ENCODE results near the gene NOTCH3.

Gene NOTCH3

DNA sequence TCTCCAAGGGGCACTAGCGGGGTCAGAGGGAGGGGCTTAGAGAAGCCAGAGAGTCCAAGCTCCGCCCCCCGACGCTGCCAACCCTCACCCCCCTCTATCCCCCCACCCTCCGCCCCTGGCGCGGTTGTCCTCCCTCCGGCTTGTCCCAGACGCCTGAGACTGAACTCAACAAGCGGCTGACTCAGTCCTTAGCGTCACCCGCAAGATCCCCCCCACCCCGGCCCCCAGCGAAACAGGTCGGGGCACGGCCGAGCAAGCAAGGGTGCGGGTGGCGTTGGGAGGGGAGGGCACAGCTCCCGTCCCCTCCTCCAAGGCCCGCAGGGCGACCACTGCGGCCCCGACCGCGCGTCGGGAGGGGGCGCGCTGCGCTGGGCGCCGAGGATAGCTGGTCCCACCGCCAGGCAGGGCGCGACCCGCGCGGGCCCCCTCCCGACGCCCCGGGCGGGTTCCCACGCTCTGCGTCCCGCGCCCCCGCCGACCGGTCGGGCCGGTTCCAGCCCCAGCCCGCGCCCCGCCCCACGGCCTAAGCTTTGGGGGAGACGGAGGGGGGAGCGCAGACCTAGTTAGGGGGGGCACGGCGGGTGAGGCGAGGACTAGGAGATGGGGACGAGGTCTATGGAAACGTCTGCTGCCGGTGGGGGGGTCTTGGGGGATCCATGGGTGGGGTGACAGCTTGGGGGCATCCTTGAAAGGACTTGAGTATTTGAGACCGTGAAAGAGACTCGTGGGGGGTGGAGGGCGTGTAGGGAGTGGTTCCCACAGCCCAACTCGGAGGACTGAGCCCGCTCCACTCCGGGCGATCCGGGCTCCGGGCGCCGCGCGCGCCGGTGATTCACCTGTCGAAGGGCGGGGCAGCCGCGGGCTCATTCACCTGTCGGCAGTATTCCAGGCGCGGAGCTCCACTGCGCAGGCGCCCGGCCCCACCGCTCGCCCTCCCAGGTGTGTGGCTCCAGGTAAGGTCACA lies 5.1 kb downstream of the NOTCH3 start:
- DNase-seq: peak; percentile 75

DNA sequence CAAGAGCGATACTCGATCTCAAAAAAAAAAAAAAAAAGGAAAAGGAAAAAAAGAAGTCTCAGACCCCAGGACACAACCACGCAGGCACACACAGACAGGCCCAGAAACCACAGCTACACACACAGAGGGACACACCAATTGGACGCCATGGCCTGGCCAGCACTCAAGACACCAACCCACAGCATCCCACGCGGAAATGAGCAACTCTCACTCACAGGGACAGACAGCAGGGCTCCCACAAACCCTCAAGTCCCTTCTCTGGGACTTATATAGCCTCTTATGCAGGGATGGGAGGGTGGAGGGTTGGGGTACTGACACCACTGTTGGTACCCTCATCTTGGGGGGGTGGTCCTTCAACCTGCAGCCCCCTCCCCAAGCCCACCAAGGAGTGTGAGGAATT lies 5.9 kb downstream of the NOTCH3 start:
- no peak for DNase-seq

DNA sequence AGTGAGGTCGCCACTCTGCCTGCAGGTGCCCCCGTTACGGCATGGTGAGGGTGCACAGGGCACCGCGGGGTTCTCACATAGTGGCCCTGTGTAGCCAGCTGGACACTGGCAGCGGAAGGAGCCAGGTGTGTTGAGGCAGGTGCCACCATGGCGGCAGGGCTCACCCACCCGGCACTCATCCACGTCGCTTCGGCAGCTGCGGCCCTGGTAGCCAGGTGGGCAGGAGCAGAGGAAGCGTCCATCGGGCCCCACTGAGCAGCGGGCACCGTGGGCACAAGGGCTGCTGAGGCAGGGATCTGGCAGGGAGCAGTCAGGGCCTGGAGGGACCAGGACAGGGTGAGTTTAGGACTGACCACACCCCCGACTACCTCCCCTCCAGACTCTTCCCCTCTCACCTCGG lies 8.8 kb downstream of the NOTCH3 start:
- DNase-seq: no peak

DNA sequence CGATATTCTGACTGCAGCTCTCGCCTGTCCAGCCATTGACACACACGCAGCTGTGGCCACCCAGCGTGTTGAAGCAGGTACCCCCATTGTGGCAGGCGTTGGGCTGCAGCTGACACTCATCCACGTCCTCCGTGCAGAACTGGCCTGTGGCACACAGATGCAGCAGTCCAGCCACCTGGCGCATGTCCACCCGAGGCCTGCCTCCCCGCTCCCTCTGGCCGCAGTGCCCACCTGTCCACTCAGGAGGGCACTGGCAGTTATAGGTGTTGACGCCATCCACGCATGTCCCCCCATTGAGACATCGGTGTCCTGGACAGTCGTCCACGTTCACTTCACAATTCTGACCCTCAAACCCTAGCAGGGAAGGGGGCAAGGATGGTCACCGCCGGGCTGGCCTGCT lies 9.3 kb downstream of the NOTCH3 start:
- no peak for DNase-seq

DNA sequence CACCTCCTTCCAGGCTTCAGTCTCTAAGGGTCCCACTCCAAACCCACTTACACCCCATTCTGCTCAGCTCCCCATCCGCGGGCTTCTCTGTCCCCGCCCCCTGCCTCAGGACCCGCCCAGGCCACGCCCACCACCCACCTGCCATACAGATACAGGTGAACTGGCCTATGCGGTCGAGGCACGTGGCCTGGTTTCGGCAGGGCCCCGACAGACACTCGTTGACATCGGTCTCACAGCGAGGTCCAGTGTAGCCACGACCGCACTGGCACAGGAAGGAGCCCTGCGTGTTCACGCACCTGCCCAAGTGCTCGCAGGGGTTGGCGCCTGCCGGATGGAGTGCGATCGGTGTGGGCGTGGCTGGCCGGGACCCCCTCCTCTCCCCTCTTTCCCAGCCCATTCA lies 11.9 kb downstream of the NOTCH3 start:
- DNase-seq: no peak

DNA sequence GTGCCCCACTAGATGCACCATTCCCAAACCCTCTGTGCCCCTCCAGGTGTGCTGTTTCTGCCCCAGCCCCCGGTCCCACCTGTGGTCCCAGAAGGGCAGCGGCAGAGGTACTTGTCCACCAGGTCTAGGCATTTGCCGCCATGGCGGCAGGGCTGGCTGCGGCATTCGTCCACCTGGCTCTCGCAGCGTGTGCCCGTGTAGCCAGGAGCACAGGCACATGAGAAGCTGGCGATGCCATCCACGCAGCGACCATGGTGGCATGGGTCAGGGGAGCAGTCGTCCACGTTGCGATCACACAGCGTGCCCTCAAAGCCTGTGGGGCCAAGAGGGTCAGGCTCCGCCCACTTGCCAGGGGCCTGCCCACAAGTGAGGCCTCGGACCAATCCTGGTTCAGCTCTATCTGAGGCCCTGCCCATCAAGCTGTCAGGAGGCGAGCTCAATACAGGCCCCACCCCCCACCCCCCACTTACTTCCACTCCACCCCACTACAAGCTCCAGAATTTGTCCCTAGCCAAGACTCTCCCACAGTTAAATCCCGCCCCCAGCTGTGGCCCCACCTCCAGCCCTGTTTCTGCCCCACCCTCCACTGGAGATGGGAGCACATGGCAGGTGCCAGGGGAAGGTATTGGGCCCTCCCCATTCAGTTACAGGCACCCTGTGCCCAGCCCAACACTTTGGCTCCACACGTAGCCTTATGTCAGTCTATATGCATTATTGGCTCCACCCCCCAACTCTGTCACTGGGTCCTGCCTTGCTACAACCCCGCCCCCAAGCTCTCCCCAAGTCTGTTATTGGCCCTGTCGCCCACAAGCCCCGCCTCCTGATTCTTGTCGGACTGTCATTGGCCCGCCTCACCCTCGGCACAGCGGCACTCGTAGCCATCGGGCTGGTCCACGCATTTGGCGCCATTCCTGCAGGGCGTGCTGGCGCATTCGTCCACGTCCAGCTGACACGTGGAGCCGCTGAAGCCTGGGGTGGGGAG lies 13.5 kb downstream of the NOTCH3 start:
- no peak for DNase-seq

DNA sequence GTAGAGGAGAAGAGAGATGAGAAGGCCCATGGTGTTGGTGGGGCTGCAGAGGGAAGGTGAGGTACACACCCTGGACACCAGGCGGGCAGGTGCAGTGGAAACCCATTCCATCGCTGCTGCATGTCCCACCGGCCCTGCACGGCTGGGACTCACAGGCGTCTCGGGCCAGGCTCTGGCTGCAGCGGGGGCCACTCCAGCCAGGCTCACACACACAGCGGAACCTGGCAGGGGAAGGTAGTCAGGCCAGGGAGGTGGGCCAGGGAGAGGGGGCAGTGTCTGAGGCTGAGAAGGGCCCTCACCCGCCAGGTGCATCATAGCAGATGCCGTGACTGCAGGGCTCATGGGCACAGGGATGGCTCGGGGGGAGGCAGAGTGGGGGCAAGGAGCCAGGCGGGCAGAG lies 15.6 kb downstream of the NOTCH3 start:
- no peak for DNase-seq

DNA sequence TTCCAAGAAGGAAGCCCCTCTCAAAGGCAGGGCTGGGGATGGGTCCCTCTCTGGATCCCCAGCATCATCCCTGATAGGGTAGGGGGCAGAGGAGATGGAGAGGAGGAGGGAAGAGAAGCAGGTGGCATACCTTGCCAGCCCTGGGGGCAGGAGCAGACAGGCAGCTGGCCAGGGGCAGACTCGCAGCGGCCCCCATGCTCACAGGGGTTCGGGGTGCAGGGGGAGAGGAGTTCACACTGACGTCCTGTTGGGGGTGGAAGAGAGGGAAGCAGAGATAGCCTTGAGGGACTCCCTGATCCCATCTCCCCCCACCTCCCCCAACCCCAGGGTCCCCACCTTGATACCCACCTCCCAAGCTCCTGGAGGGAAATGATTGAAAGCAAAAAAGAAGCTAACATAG lies 16.0 kb downstream of the NOTCH3 start:
- DNase-seq: no peak

DNA sequence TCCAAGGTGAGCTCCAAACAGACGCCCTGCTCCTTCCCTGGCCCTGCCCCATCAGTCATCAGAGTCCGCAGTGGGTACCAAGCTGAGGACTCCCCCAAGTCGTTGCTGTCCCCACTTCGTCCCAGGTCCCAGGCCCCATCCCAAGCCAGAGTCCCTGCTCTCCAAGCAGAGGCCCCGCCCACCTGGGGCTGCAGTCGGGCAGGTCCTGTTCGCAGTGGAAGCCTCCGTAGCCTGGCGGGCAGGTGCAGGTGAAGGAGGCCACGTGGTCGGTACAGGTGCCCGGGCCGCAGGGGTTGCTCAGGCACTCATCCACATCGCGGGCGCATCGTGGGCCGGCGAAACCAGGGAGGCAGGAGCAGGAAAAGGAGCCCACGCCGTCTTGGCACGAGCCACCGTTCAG lies 19.4 kb downstream of the NOTCH3 start:
- no peak for DNase-seq

DNA sequence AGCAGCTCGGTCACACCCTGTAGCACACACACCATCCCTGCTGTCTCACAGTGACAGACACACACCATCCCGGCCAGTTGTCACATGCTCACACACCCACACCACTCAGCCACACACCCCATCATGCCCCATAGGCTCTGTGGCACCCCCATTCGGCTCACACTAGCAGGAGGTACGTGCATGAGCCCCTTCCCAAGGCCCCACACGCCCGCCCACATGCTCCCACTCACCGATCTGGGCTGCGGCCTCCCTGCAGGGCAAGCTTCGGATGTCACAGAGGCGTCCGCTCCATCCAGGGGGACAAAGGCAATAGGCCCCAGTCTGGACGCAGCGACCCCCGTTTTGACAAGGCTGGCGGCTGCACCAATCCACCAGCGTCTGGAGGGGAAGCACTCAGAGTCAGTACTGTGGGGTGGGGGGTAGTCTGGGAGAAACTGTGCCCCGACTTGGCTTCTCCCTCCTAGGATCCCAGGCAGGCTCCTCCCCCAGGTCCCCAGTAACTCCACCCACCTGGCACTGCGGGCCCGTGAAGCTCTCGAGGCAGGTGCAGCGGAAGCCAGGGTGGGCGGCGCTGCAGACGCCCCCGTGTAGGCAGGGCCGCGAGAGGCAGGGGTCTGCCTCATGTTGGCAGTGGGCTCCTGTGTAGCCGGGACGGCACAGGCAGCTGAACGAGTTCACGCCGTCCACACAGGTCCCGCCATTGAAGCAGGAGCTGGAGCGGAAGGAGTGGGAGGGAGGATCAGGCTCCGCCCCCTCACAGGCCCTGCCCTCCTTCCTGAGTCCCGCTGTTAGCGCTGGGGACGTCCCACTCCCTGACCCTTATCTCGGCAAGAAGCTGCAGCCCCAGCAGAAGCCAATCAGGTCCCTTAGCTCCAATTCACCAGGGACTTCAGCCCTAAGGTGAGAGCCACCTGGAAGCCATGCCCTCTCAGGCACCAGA lies 20.1 kb downstream of the NOTCH3 start:
- DNase-seq: peak; percentile 41

DNA sequence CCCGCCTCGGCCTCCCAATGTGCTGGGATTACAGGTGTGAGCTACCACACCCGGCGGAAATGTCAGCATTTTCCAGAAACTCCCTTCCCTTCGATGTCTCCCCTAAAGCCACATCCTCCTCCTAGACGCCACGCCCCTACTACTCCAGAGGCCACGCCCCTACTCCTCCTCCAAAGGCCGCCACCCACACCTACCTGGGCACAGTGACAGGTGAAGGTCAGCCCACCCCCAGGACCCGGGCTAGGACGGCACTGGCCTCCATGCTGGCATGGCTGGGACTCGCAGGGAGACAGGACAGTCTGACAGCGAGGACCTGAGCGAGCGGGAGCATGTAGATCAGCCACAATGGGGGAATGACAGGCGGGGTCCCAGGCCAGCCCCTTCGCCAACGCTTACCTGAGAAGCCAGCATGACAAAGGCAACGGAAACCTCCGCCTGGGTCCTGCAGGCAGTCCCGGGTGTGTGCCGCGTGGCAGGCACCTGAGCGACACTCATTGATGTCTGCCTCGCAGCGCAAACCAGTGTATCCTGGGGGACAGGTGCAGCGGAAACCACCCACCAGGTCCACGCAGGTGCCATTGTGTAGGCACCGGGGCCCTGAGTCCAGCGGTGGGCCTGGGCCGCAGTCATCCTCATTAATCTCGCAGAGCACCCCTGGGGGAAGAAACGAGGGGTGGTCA lies 22.0 kb downstream of the NOTCH3 start:
- no peak for DNase-seq

DNA sequence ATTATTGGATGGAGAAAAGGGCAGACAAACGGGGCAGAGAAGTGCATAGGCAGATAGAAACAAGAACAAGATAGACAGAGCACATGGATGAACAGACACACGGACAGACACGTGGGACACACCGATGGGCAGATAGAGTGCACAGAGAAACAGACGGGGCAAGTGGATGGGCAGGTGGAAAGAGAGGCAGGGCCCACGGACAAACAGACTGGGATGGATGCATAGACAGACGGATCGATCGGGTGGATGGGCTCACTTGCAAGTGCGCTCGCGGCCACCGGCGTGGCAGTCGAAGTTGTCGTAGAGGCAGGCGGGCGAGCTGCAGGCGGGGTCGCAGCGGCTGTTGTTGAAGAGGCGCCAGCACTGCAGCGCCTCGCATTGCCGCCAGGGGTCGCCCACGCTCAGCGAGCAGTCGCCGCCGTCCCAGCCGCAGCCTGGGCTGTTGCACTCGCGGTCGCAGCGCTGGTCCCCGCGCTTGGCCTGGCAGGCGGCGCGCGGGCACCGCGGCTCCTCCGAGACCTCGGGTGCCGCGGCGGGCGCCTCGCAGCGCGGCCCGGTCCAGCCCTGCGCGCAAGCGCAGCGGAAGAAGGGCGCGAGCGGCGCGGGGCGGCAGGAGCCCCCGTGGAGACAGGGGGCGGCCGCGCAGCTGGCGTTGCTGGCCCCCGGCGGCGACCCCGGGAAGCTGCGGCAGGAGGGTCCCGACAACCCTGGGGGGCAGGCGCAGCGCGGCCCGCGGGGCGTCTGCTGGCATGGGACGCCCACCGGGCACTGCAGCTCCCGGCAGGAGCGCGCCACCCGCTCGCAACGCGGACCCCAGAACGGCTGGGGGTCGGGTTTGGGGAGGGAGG lies 23.3 kb downstream of the NOTCH3 start:
- peak; percentile 77 for DNase-seq

DNA sequence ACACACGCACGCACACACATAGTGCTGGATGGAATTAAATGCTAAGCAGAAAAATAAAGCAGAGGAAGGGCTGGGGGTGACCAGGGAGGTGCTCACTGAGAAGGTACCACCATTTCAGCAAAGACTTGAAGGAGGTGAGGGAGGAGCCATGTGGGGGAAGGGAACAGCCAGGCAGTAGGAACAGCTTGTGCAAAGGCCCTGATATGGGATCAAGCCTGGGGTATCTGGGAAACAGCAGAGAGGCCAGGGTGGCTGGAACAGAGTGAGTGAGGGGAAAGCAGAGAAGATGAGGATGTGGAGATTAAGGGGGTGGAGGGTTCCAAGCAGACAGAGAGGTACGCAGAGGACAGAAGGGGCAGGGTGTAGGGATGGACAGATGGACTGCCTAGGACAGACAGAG lies 25.2 kb downstream of the NOTCH3 start:
- DNase-seq: no peak

DNA sequence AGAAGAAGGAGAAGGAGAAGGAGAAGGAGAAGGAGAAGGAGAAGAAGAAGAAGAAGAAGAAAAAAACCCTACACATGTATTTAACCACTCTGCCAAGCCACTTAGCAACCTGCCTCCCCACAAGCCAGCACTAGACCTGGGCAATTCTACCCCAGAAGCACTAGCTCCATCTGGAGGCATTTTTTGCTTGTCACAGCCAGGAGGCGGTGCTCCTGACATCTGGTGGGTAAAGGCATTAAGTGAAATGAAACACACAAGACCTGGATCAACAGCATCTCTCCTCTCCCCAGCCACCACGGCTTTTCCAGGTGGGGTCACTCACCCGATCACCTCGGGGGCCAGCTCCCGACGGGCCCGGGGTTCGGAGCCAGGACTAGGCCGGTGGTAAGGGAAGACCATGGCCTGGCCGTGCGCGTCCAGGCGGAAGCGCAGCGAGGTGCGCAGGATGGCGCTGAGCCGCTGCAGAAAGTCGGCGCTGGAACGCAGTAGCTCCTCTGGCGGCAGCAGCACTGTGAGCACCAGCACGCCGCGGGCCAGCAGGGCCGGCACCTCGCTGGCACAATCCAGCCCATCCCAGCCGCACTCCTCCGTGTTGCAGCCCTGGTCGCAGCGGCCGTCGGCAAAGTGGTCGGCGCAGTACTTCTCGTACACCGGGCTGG lies 26.9 kb downstream of the NOTCH3 start:
- no peak for DNase-seq

DNA sequence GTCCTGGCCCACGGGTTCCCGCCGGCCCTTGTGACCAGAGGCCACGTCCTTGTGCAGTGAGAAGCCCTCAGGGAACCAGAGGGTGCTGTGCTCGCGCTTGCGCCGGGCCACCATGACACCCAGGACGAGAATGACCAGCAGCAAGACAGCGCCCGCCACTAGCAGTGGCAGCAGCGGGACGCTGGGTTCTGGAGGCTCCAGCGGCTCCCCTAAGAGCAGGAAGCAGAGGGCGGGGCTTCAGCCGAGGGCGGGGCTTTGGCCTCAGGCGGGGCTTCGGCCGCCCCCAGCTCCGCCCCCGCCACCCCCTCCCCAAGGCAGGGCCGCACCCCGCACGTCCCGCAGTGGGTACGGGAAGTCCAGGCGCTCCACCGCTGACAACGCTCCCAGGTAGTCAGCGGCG lies 30.4 kb downstream of the NOTCH3 start:
- DNase-seq: no peak

DNA sequence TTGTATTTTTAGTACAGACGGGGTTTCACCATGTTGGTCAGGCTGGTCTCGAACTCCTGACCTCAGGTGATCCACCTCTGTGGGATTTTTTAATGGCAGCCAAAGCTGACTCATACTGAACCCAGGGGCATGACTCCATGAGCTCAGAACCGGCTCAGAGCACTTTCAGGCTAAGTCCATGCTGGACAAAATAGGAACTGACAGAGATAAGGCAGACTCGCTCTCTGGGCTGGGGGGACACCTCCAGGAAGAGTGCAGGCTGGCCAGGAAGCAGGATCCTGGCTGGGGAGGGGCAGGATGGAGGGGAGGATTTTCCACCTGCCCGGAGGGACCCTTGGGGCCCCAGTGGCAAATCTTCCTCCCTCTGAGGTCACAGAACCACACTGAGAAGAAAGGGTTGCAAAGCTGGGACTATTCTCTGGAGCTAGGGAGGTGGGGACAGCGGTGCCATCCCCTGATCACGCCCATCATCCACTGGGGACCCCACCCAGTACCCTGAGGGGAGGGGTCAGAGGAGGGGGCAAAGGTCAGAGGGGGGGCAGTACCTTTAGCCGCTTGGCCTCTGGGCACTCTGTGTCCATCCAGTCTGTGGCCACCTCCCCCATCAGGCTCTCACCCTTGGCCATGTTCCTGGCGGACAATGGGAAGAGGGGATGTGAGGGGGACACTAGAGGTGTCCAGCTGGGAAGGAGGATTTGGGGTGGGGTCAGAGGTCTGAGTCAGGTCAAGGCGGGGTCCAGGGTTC lies 31.1 kb downstream of the NOTCH3 start:
- no peak for DNase-seq

DNA sequence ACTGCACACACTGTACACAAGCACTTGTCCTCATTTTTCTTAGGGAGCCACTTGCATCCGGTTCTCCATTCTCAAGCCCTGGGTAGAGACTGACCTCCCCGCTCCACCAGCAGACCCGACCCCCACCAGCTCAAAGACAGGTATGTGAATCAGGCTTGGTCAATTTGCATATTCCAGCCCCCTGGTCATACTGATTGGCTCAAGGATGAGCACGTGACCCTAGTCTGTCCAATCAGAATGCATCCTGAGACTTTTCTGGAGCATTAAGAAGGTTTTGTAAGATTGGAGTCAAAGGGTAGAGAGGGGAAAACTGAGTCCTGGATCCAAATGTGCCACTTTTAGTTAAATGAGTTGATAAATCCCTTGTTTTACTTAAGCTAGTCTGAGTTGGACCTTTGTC lies 34.1 kb downstream of the NOTCH3 start:
- no peak for DNase-seq

DNA sequence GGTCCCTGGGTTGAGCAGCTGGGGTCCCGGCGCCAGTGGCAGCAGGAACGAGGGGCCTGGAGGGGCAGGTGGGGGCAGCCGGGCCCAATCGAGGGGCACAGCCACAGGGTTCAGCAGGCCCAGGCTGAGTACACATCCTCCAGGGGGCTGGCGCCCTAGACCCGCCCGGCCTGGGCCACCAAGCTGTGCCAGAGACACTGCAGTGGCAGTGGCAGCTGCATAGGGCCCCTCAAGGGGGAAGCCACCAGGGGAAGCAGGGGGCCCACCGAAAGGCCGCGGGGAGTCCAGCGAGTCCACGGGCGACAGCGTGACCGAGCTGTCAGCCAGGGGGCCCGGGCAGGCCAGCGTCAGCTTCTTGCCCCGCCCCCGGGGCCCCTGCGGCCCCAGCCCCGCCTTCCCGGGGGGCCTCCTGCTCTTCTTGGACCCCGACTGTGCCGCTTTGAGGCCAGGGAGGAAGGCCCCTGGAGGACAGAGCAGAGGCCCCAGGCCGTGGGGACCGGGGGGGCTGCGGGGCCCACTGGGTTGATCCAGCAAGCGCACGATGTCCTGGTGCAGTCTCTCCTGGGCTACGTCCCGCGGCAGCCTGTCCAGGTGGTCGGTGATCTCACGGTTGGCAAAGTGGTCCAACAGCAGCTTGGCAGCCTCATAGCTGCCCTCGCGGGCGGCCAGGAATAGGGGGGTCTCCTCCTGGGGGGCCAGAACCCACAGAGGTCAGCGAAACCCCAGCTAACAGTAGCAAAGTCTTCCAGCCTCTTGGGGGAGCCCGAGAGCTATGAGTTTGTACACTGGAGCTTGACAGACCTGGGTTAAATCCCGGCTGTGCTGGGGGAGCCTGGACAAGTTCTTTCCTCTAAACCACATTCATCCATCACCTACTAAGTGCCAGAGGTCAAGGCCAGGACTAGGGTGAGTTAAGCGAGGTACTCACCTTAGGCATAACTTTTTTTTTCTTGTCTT lies 39.5 kb downstream of the NOTCH3 start:
- peak; percentile 42 for DNase-seq

All from NCI-H2171 (cell line).